Common myeloid progenitor, CD34-positive (primary cell): ENCODE measurements around the gene DCAF11.

Experiments
- CTCF ChIA-PET: fragments of 350-600 bp; sonication (Branson Sonifier 250); formaldehyde crosslinking; loops from one replicate; lab custom pipeline; 2021; ENCODE audit warnings: antibody characterized with exemption; lab: Charles Lee
- POLR2A ChIA-PET: fragments of 350-600 bp; sonication (Branson Sonifier 250); formaldehyde crosslinking; loops from one replicate; lab custom pipeline; 2021; ENCODE audit warnings: antibody characterized with exemption; lab: Charles Lee
- DNase-seq, 3 donors: peaks; one replicate each; pipeline versions ENCODE4 v3.0.0 to v3.0.0-alpha.2; 2013
- H3K27ac ChIP-seq, 2 experiments: 1 replicate in 1 of 2; 2 replicates in 1 of 2; pipeline ENCODE4 v1.7.0; 2013; ENCODE audit warnings: inconsistent platforms in 2 of 2, low read length in 2 of 2, mild to moderate bottlenecking in 2 of 2, low read depth in 1 of 2, moderate library complexity in 1 of 2; ENCODE audit not compliant: severe bottlenecking in 2 of 2, insufficient read depth in 1 of 2, poor library complexity in 1 of 2
- H3K27me3 ChIP-seq, 5 experiments: replicated peaks in 2 of 5; 1 replicate in 3 of 5; 2 replicates in 2 of 5; pipeline versions ENCODE4 v1.6.1 to v1.7.0; 2013; ENCODE audit warnings: low read length in 4 of 5, mild to moderate bottlenecking in 2 of 5, moderate library complexity in 2 of 5, inconsistent platforms in 1 of 5; ENCODE audit not compliant: insufficient read depth in 5 of 5, control insufficient read depth in 4 of 5
- H3K36me3 ChIP-seq, 4 experiments: 1 replicate in 2 of 4; 2 replicates in 2 of 4; pipeline versions ENCODE4 v1.6.1 to v1.7.0; 2013; ENCODE audit warnings: low read length in 3 of 4, control low read depth in 1 of 4, mild to moderate bottlenecking in 1 of 4; ENCODE audit not compliant: control insufficient read depth in 4 of 4, insufficient read depth in 4 of 4
- H3K4me1 ChIP-seq, 4 experiments: 1 replicate in 3 of 4; 2 replicates in 1 of 4; pipeline versions ENCODE4 v1.6.1 to v1.7.1; 2013; ENCODE audit warnings: low read length in 3 of 4, mild to moderate bottlenecking in 3 of 4, control low read depth in 1 of 4, inconsistent platforms in 1 of 4, moderate library complexity in 1 of 4; ENCODE audit not compliant: control insufficient read depth in 4 of 4, insufficient read depth in 4 of 4; ENCODE audit errors: control extremely low read depth in 1 of 4
- H3K4me3 ChIP-seq, 7 experiments: 1 replicate in 4 of 7; 2 replicates in 3 of 7; pipeline versions ENCODE4 v1.5.1 to v1.7.0; 2013; ENCODE audit warnings: mild to moderate bottlenecking in 7 of 7, low read length in 6 of 7, moderate library complexity in 6 of 7, inconsistent platforms in 2 of 7, low read depth in 2 of 7, control low read depth in 1 of 7; ENCODE audit not compliant: insufficient read depth in 4 of 7, control insufficient read depth in 1 of 7; ENCODE audit errors: extremely low read depth in 1 of 7
- H3K9me3 ChIP-seq, 5 experiments: 1 replicate in 4 of 5; 2 replicates in 1 of 5; pipeline versions ENCODE4 v1.6.1 to v1.7.1; 2013; ENCODE audit warnings: low read length in 4 of 5, mild to moderate bottlenecking in 2 of 5, inconsistent platforms in 1 of 5, low read depth in 1 of 5, moderate library complexity in 1 of 5; ENCODE audit not compliant: control insufficient read depth in 4 of 5, insufficient read depth in 2 of 5; ENCODE audit errors: control extremely low read depth in 1 of 5
- WGBS: methylation state at CpG from one replicate; pipeline ENCODE4 v1.1.5; 2013; ENCODE audit not compliant: insufficient coverage; 5-methylcytosine and 5-hydroxymethylcytosine counted together

The DCAF11 gene

GRCh38 chr14:24127673-24128072 lies 13.1 kb downstream of the DCAF11 start:
- CTCF ChIA-PET, result interaction anchor here (1.2 to 3.1 kb wide), 4 partner anchors 9 to 33 kb away, joined by 5 to 18 read pairs (median 8); partner anchors contain the start of genes DCAF11 and NRL
- Histone ChIP-seq H3K27me3 (no peaks in the 10 kb centered on the region), H3K4me3 (no peak overlapping the region), H3K36me3 (peaks cover 7 to 19% (median 14%) of the 10 kb centered on the region in 4 experiments), H3K9me3 (no peaks in the 10 kb centered on the region), H3K27ac (no peak overlapping the region), H3K4me1 (peaks cover 0 to 16% (median 10%) of the 10 kb centered on the region in 4 experiments)
- 100% methylated on average over 2 of the region's 2 CpGs for WGBS
- DNase-seq, result no peak
- POLR2A ChIA-PET, result no interaction called here

- H3K36me3 ChIP-seq, result peaks cover 0 to 1% (median 0%) of the 10 kb centered on the region in 4 experiments
- H3K27me3 ChIP-seq, result no peaks in the 10 kb centered on the region
- 96% methylated on average over 6 of the region's 8 CpGs for WGBS
- no peak overlapping the region for H3K27ac ChIP-seq
- POLR2A ChIA-PET, result interaction anchor here (1.1 kb wide), 1 partner anchor 13 kb away, joined by 3 read pairs; no protein-coding TSS in a partner anchor
- H3K4me3 ChIP-seq, result no peak overlapping the region
- H3K4me1 ChIP-seq, result peaks cover 0 to 20% (median 10%) of the 10 kb centered on the region in 4 experiments
- CTCF ChIA-PET, result interaction anchor here (1.6 to 5.7 kb wide), 2 partner anchors 12 to 20 kb away, joined by 4 to 46 read pairs; partner anchors contain the start of genes DCAF11 and NRL
- no peaks in the 10 kb centered on the region for H3K9me3 ChIP-seq
- no peak for DNase-seq
Observed at GRCh38 chr14:24129410-24129998, 14.9 kb downstream of the DCAF11 start.

- Histone ChIP-seq H3K27ac (no peak within 1 kb of the TSS), H3K36me3 (no peaks in the 10 kb centered on the region), H3K9me3 (no peaks in the 10 kb centered on the region), H3K27me3 (no peaks in the 10 kb centered on the region), H3K4me3 (no peak within 1 kb of the TSS), H3K4me1 (peaks cover 0 to 22% (median 12%) of the 10 kb centered on the region in 4 experiments)
- POLR2A ChIA-PET, result no interaction called here
- CTCF ChIA-PET, result interaction anchor here (1.6 to 5.7 kb wide), 2 partner anchors 13 to 21 kb away, joined by 4 to 46 read pairs; partner anchors contain the start of genes DCAF11 and NRL
- WGBS, result 92% methylated on average over 4 of the region's 5 CpGs
- no peak for DNase-seq
Observed at GRCh38 chr14:24130380-24130716, 15.8 kb downstream of the DCAF11 start, which contains the start of gene FITM1. FITM1 (plus strand) TSS chr14:24130659; CDS start chr14:24131564, 905 bp downstream.

DNA sequence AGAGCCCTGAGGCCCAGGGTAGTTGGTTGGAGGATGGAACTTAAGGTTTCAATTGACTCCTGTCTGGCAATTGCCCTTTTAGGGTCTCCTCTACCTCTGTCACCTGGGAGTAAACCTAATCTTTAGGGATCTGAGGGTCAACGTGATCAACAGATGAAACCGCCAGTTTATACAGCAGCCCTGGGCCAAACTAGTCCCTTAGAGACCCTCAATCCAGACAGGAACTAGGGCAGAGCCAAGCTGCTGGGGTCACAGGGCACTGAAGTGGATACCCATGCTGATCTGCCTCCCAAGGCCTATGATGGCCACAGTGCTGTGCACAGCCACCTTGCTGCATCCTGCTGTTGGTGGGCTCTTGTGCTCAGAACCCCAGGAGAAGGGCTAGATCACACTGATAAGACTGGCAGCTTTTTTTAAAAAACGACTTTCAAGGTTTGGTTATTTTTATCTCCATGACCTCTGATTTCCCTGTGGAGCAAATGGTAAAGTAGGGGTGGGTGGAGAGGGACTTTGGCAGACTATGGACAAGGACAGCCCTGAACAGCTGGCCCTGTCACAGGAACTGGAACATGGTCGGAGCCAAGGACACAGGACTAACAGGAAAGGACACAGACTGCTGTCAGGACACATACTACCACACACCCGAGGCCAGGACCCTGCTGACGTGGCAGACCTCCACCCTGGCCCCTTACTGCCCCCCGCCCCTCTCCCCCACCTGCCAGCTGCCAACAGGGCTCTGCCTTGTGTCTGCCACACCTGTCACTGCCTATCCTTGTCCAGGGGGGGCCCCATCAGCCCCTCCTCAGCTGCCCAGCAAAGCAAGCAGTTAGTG lies 16.4 kb downstream of the DCAF11 start:
- CTCF ChIA-PET, result interaction anchor here (1.6 to 5.7 kb wide), 4 partner anchors 10 to 29 kb away, joined by 4 to 46 read pairs (median 10); partner anchors contain the start of genes DCAF11, EMC9, IRF9 and NRL
- 88% methylated on average over 7 of the region's 7 CpGs for WGBS
- Histone ChIP-seq H3K27me3 (no peaks in the 10 kb centered on the region), H3K36me3 (no peaks in the 10 kb centered on the region), H3K4me3 (no peak overlapping the region), H3K9me3 (no peaks in the 10 kb centered on the region), H3K4me1 (peaks cover 0 to 26% (median 15%) of the 10 kb centered on the region in 4 experiments), H3K27ac (no peak overlapping the region)
- no peak for DNase-seq
- POLR2A ChIA-PET, result no interaction called here

DNA sequence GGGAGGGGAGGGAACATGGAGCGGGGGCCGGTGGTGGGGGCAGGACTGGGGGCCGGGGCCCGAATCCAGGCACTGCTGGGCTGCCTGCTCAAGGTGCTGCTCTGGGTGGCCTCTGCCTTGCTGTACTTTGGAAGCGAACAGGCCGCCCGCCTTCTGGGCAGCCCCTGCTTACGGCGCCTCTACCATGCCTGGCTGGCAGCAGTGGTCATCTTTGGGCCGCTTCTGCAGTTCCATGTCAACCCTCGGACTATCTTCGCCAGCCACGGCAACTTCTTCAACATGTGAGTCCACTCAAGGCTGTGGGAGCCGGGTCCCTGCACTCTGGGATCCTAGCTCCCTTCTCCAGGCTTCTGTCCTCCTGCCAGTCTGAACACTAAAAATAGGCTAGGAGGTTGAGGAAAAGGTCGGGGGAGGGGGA lies 17.0 kb downstream of the DCAF11 start:
- CTCF ChIA-PET, result interaction anchor here (2.6 to 5.7 kb wide), 3 partner anchors 9 to 29 kb away, joined by 9 to 46 read pairs (median 11); partner anchors contain the start of genes DCAF11, EMC9, IRF9 and NRL
- peaks cover 0 to 28% (median 18%) of the 10 kb centered on the region in 4 experiments for H3K4me1 ChIP-seq
- no peak overlapping the region for H3K4me3 ChIP-seq
- POLR2A ChIA-PET, result no interaction called here
- no peak overlapping the region for H3K27ac ChIP-seq
- no peaks in the 10 kb centered on the region for H3K27me3 ChIP-seq
- no peaks in the 10 kb centered on the region for H3K9me3 ChIP-seq
- no peak for DNase-seq
- 96% methylated on average over 10 of the region's 15 CpGs for WGBS
- H3K36me3 ChIP-seq, result no peaks in the 10 kb centered on the region

DNA sequence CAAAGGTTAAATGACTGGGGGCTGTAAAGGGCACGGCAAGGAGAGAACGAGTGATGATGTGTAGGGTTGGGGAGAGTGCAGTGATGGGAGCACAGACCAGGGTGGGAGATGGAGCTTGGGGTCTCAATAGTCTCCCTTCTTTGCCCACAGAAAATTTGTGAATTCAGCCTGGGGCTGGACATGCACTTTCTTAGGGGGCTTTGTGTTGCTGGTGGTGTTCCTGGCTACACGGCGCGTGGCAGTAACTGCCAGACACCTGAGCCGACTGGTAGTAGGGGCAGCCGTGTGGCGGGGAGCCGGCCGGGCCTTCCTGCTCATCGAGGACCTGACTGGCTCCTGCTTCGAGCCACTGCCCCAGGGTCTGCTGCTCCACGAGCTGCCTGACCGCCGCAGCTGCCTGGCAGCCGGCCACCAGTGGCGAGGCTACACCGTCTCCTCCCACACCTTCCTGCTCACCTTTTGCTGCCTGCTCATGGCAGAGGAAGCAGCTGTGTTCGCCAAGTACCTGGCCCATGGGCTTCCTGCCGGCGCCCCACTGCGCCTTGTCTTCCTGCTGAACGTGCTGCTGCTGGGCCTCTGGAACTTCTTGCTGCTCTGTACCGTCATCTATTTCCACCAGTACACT lies 17.6 kb downstream of the DCAF11 start:
- Histone ChIP-seq H3K9me3 (no peaks in the 10 kb centered on the region), H3K4me3 (peak overlapping the region in 1 of 7 experiments; percentile 26), H3K27ac (no peak overlapping the region), H3K27me3 (no peaks in the 10 kb centered on the region), H3K4me1 (peaks cover 0 to 34% (median 24%) of the 10 kb centered on the region in 4 experiments), H3K36me3 (peaks cover 0 to 2% (median under 1%) of the 10 kb centered on the region in 4 experiments)
- 37% methylated on average over 22 of the region's 24 CpGs for WGBS
- DNase-seq, result peak in 1 of 3 donors; percentile 33
- ChIA-PET CTCF (interaction anchor here (2.6 to 5.7 kb wide), 3 partner anchors 9 to 28 kb away, joined by 9 to 46 read pairs (median 11); partner anchors contain the start of genes DCAF11, EMC9, IRF9 and NRL), POLR2A (interaction anchor here (1.0 kb wide), 1 partner anchor 9 kb away, joined by 3 read pairs; the partner anchor contains the start of gene EMC9)
